KG1 (cell line): ENCODE data around the gene AP5Z1.

Source experiments
- DNase-seq: peaks from one replicate; lab custom pipeline; 2025; lab: John Stamatoyannopoulos, UW

The AP5Z1 gene

DNA sequence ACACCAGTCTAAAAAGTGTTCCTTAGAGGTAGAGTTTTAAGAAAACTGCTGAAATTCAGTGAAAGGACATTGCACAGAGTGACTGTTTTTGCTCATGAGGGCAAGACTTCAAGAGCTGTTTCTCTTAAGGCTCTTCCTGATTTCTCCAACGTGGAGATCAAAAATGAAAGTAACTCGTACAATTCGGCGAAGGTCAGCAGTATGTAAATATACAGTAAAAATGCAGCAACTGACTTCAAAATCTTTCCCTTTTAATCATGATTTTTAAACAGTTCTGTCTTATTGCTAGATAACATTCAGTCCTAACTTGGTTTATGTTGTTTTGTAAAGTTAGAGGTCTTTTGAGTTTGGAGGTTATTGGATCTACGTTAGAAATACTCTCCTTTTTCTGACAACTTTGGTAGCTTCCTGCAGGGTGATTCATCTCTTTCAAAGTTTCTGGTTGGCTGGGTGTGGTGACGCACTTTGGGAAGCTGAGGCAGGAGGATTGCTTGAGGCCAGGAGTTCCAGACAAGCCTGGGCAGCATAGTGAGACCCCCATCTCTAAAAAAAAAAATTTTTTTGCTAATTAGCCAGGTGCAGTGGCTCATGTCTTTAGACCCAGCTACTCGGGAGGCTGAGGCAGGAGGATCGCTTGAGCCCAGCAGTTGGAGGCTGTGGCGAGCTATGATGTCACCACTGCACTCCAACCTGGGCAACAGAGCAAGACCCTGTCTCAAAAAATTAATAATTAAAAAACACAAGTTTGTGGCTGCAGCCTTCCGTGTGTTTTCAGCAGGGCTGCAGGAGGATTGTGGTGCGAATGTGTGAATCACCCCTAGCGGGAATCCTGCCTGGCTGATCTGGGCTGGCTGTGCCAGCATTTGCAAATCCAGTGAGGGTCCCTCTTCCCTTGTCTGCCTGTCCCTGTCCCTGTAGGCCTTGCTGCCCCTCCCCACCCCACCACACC lies 29.2 kb upstream of the AP5Z1 start:
- no peak for DNase-seq

DNA sequence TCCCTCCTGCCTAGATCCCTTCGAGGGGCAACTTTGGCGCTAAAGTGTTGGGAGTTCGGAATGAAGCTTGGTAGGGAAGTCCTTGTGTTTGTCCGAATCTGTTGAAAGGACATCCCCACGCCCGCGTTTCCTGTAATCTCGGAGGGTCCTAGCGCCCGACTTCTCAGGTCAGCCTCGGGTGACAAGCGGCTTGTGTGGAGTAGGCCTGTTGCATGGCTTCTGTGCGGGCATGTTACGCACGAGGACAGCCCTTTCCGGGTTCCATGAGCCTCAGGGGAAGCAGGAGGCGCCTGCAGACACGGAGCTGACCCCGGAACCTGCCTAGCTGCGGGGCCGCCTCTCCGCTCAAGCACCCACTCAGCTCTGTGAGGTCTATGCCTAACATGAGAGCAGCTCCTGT lies 28.4 kb upstream of the AP5Z1 start:
- no peak for DNase-seq

DNA sequence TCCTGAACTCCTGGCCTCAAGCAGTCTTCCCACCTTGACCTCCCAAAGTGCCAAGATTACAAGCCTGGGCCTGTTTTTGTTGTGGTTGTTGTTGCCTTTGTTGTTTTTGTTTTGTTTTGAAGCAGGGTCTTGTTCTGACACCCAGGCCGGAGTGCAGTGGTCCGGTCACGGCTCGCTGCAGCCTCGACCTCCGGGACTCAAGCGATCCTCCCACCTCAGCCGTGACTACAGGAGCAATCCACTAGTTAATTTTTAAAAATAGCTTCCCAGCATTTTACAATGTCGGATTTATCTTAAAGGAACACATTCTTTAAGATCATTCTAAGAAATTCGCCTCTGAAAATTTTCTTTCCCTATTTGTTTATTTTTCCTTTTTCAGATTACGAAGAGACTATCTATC lies 27.7 kb upstream of the AP5Z1 start:
- no peak for DNase-seq

DNA sequence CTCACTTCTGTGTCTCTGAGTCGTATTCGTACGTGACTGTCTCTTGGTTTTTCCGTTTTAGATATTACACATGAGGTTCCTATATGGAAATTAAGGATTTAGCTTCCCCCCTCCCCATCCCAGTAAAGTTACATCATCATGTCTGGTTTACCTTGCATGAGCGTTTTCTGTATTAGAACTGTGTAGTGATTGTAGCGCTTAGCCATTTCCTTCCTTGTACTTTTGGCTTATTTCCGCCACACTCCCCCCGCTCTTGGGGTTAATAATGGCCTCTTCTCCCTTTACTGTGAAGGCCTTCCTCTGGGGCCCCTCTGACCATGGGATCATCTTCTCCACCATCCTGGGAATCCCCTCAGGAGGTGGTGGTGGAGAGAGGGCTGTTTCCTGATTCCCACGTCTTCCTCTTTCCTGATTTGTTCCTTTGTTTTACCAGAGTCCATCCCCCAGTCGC lies 27.2 kb upstream of the AP5Z1 start:
- no peak for DNase-seq

DNA sequence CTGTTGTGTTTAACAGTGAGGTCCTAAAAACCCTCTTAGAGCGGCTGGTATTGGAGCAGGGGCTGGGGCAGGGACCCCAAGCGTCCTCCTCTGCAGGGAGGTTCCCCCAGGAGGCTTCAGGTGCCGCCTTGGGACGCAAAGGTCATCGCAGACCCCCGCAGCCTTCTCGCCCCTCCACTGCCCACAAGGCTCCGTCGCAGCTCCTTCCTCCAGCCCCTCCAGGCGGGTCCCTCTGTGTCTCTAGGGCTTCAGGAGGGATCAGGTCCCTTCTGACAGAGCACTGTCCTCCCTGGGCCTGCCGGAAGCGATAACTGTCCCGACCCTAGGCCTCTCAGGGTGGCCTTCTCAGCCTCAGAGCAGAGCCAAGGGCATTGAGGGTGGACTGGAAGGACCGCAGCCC lies 26.1 kb upstream of the AP5Z1 start:
- no peak for DNase-seq

DNA sequence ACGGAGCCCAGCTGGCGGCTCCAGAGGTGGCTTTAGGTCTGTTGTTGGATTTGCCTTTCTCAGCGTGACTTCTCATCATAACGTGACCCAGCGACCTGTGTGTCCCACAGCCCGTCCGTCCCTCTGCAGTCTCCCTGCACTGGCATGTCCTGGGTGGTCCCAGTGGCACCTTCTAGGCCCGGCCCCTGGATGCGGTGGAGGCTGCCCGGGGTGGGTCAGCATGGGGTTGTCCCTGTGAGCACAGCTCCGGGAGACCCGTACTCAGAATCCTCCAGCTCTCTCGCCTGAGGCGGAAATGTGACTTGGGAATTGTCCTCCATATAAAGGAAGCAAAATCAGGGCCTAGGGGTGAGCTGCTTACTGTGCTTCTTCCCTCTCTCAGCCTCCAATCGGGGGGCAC lies 25.6 kb upstream of the AP5Z1 start:
- no peak for DNase-seq

DNA sequence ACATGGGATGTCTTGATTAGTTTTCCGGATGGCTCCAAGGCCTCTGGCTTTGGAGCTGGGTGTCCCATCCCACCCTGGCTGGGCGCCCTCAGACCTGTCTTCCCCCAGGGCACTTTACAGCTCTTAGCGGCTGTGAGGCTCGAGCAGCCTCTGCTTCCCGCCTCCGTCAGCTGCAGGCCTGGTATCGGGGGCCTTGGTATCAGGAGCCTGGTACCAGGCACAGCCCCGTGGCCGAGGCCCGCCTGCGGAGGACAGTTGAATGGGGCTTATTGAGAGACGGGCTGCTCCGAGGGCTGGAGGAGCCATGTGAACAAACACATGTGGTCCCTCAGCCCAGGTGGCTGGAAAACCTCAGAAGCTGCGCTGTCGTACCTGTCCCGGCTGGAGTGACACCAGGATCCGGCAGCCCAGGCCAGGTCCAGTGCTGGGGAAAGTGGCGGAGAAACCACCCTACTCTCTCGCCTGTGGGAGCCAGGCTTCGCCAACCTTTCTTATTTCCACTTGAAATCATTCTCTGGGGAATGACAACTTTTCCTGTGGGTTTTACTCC lies 23.9 kb upstream of the AP5Z1 start:
- DNase-seq: no peak

DNA sequence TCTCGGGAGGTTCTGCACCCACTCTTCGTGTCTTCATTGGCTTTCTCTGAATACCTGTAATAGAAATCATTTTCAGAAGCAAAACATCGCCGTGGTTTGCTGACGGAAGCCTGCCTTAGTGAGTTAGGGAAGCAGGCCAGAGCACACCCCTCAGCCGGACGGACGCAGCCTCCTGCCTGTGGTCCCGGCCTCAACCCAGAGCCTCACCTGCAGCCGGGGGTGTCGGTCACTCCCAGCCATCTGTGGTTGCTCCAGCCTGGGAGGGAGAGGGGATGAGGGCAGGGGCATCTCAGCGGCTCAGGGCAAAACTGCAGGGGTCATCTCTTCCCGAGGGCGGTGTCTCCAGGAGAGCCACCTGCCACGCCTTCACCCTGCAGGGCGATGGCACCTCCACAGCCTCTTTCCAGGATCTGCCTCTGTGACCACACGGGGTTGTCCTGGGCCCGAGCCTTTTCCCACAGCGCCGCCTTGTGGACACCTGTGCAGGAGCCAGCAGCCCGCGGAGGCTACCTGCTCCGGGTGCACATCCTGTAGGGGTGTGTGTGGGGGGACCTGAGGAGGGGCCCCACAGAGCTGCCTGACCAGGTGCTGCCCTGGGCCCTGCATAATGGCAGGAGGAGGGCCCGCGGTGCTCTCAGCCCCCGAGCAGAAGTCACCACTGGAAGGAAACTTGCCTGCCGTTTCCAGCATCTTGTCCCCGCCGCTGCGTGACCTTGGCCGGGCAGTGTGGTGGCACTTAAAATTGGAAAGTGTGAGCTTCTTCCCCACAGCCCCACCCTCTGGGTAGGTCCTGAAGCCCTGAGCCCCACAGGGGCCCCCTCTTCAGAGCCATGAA lies 21.6 kb upstream of the AP5Z1 start:
- DNase-seq: no peak

DNA sequence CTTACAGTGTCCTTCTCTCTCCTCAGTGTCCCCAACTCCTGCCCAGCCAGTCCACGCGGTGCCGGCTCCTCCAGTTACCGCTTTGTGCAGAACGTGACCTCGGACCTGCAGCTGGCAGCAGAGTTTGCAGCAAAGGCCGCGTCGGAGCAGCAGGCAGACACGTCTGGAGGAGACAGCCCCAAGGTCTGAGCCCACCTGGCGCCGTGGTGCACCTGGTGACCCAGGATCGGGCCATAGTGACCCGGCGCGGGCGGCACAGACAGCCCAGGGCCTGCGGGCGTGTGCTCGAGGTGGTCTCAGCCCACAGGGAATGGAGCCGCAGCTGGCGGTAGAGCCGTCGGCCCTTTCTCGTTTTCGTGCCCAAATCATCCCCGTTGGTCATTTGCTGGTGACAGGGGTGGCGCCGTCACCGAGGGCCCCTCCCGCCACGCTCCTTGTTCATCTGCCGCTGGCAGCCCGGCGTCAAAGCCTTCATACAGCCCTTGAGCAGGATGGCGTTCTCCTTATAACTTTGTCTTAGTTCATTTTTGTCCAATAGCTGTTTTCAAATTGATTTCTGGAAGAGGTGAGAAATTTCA lies 20.9 kb upstream of the AP5Z1 start:
- DNase-seq: no peak

DNA sequence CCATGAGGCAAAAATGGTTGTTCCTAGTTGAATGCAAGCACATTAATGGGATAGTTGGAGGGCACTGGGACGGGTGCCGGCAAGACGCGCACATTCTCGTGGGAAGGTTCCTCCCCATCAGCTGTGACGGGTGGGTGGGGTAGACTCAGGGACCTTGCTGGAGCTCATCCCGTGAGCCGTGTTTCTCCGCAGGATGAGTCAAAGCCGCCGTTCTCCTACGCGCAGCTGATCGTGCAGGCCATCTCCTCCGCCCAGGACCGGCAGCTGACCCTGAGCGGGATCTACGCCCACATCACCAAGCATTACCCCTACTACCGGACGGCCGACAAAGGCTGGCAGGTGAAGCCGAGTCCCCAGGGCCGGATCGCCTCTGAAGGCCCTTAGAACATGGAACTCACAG lies 20.4 kb upstream of the AP5Z1 start:
- DNase-seq: no peak

DNA sequence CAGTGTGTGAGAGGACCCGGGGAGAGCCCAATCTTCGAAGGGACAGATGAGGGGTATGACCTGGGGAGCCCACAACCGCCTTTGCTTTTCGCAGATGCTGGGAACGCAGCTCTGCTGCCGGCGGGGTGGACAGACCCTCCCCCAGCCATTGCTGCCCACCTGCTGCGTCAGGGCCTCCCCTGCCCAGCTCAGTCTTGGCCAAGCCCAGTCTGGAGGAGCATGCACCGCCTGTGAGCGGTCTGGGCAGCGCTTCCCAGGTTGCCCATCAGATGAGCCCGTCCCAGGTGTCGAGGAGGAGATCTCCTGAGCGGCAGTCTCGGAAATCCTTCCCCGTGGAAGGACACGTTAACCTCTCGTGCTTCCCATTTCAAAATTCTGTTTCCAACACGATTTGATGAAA lies 17.3 kb upstream of the AP5Z1 start:
- DNase-seq: no peak

DNA sequence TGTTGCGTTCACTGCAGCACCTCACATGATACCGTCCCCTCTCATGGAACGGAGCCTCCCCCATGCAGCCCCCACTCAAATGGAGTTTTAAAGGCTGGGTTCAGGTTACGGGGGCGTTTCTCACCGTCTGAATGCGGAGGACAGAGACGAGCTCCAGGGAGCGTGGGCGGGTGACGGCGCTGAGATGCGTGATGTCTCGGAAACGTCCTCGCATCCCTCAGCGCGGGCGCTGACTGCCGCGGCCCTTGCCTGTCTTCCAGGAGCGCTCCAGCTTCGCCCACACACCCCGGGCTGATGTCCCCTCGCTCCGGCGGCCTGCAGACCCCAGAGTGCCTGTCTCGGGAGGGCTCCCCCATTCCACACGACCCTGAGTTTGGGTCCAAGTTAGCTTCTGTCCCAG lies 16.6 kb upstream of the AP5Z1 start:
- DNase-seq: no peak

DNA sequence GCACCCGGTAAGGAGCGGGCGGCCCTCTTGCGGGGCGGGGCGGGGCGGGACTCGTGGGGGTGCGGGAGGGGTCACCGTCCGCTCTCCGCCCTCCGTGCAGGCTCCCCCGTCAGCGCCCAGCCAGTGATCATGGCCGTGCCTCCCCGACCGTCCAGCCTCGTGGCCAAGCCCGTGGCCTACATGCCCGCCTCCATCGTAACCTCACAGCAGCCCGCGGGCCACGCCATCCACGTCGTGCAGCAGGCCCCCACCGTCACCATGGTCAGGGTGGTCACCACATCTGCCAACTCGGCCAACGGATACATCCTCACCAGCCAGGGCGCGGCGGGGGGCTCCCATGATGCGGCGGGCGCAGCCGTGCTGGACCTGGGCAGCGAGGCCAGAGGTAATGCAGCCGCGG lies 16.2 kb upstream of the AP5Z1 start:
- DNase-seq: no peak

DNA sequence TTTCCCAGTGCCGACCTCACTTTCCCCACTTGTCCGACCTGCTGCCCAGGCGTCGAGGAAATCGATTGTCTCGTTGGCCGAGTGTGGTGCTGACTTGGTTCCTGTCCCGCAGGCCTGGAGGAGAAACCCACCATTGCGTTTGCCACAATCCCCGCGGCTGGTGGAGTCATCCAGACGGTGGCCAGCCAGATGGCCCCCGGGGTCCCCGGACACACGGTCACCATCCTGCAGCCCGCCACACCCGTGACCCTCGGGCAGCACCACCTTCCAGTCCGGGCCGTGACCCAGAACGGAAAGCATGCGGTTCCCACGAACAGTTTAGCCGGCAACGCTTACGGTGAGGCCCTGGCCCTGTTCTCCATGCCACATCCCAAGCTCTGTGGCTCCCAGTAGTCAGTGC lies 14.5 kb upstream of the AP5Z1 start:
- DNase-seq: no peak

DNA sequence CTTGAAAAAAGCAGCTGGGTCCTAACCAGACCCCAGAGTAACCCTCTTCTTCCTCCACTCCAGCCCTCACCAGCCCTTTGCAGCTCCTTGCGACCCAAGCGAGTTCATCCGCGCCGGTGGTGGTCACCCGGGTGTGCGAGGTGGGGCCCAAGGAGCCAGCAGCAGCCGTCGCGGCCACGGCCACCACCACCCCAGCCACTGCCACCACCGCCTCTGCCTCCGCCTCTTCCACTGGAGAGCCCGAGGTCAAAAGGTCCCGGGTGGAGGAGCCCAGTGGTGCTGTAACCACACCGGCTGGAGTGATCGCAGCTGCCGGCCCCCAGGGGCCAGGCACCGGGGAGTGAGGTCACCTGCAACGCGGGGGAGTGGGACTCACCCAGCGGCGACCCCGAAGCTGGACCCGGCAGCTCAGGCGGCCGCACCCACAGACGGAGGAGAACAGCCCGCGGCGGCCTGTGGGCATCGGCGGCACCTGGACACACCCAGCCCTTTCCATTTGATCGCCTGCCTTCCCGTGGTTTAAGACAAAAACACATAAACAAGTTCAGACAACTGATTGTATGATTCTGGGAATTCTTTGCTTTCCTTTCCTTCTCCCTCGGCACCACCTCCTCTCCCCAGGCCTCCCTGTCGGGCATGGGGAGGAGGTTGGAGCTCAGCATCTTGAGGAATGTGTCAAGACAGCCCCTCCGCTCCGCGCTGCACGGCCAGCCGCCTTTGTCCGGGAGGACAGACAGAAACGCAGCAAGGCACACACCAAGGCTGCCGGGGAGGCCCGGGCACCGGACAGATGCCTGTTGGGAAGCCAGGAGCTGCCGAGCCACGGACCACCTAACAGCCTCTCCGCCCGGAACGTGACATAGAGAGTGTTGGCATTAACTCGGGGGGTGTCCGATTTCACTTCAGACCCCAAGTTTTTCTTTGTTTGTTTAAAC lies 13.0 kb upstream of the AP5Z1 start:
- no peak for DNase-seq

DNA sequence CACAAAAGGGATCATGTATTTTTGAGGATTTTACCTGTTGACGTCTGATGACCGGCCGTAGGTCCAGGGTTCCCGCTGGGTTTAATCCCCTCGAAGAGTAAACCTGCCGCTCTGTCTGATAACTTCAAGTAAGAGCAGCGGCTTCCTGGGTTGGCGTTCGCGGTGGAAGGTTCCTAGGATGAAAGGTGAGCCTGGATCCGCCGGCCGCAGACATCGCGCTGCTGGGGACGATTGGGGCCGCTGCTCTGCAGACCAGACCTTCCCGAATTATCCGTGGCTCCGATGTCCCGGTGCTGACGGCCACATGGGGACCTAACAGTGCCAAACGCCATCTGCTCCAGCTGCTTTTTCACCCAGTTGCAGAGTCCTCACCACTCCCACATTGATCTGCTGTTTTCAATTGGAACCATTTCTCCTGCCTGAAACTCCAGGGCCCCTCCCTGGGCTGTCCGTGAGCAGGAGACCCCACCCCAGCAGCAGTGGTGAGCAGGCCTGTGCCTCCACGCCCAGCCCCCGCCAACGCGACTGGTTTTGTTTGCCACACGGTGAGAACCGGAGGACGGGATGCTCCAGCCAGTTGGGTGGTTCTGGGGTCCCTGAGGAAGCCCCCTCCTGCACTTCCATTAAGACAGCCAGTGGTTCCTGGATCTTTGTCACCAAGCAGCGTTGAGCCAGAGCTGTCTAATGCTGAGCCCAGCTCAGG lies 12.2 kb upstream of the AP5Z1 start:
- no peak for DNase-seq

DNA sequence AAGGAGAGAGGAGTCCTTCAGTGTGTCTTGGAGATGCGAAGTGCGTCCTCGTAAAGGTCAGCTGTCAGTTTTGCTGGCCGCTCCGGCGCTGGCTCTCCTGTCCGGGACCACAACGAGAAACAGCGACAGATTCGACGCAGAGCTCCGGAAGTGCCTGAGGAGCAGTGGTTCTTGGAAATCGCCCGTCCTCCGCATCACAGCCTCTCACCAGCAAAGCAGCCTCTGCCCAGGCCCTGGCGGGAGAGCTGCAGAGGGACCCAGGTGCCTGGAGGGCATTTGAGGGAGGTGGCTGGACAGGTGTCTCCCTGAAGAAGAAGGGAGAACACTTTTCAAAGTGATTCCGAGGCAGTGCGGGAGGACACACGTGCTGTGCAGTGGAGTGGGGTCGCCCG lies 11.6 kb upstream of the AP5Z1 start:
- DNase-seq: no peak

DNA sequence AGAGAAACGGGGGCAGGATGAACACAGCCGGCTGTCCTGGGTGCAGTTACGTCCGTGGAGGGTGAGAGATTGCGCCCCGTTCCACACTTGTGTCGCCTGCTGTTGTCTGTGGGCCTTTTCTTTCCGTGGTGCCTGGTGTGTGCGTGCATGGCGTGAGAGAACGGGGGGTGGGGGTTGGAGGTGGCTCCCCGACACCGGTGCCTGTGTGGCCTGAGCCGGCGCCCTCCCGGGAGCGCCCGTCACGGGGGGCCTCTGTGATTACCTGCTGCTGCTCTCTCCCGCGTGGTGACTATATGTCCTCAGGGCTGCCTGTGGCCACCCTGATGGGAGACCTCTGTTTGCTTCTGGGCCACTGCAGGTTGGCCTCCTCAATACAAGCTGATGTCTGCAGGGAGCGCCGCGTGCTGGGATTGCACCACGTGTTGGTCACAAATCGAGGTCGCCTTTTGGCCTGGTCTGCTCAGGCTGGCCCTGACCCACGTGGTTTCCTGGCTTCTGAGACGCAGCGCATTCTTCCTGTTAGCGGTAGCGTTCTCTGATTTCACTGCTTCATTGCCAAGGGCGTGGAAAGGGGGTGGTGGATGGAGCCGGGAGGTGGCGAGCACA lies 10.9 kb upstream of the AP5Z1 start:
- no peak for DNase-seq

DNA sequence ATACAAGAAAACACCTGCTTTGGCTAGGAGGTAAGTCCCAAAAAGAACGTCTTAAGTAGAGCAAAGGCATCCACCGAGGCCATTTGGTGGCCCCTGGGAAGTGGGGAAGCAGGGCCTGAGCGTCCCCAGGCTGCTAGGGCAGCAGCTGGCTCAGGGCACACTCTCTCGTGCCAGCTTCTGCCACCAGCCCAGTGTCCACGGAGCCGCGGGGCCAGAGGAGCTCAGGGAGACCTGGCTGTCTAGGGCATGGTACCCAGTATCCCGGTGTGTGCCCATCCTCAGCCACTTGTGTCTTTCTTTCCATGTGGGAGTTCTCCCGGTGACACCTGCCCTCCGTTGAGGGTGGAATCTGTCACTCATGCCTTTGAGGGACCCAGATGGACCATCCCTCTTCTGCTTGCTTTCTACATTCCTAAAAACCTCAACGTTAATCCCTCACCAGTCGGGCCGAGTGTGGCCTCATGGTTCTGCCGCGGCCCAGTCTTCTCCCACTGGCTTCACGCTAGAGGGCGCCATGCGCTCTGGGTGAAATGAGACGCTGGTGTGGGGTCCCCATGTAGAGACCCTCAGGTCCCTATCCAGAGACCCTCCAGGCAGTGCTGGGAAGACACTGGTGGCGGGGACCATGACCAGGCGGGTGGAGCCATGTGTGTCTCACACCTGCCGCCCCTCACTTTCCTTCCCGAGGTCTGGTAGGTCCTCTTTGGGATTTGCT lies 9.5 kb upstream of the AP5Z1 start:
- DNase-seq: no peak
